HCT116 (cell line): ENCODE data around the gene CNTNAP5. TPM values are rescaled to one million over a fixed set of nuclear protein-coding genes. Genes with fewer than 3 reads are reported as not detected.

Source experiments
- ATAC-seq: fragments of 200-7000 bp; cut with Tn5 transposase; 2 replicates; pipeline ENCODE4 v1.9.1; 2020; ENCODE audit warnings: mild to moderate bottlenecking, moderate library complexity
- BruUV-seq: library from RNA; stranded (reverse); fragments of 400-500 nt; replicated peaks from 2 replicates; lab custom pipeline; 2021; lab: Mats Ljungman, UMichigan
- CTCF ChIA-PET: fragments of 300-600 bp; sonication (Branson Sonifier 250); formaldehyde crosslinking; loops from one replicate; lab custom pipeline; 2021; ENCODE audit warnings: antibody characterized with exemption; lab: Charles Lee
- POLR2A ChIA-PET: fragments of 300-600, 350-600 bp; sonication (Branson Sonifier 250); formaldehyde crosslinking; loops from one replicate; lab custom pipeline; 2021; ENCODE audit warnings: antibody characterized with exemption; lab: Charles Lee
- RAD21 ChIA-PET, 2 experiments: fragments of 300-600 bp; sonication (Branson Sonifier 250); formaldehyde crosslinking; loops; one replicate each; lab custom pipeline; 2023; ENCODE audit warnings: low total read pairs in 2 of 2; ENCODE audit not compliant: uncharacterized antibody in 2 of 2, unreplicated experiment in 2 of 2, low non-redundant PET in 1 of 2; lab: Charles Lee
- DNase-seq: peaks from one replicate; pipeline ENCODE4 v3.0.0-alpha.2; 2010; ENCODE audit warnings: low read depth, low spot score
- H2AFZ ChIP-seq: fragments of 200-600 bp; shearing (Covaris generic), sonication (generic); 2 replicates; pipeline ENCODE4 v1.6.1; 2017; ENCODE audit warnings: low read depth, mixed run types, mixed read lengths, antibody characterized with exemption, low read length; ENCODE audit not compliant: poor library complexity, severe bottlenecking
- H3K27ac ChIP-seq: 2 replicates; pipeline ENCODE4 v1.5.1; 2012; ENCODE audit warnings: low read depth, low read length
- H3K27me3 ChIP-seq: fragments of 200-600 bp; sonication (generic); 2 replicates; pipeline ENCODE4 v1.6.1; 2016; ENCODE audit warnings: mixed run types, low read length, mixed read lengths; ENCODE audit not compliant: insufficient read depth
- H3K36me3 ChIP-seq, 2 experiments: fragments of 200-500 bp in 1 of 2; fragments of 200-600 bp in 1 of 2; sonication (Bioruptor generic) in 1 of 2; sonication (generic) in 1 of 2; 2 replicates each; pipeline versions ENCODE4 v1.5.1 to v1.6.1; 2014 to 2016; ENCODE audit warnings: low read length in 2 of 2, inconsistent platforms in 1 of 2, mixed read lengths in 1 of 2, mixed run types in 1 of 2; ENCODE audit not compliant: insufficient read depth in 2 of 2, control insufficient read depth in 1 of 2
- H3K4me1 ChIP-seq, 2 experiments: fragments of 200-600 bp in 1 of 2; sonication (generic) in 1 of 2; 2 replicates each; pipeline versions ENCODE4 v1.5.1 to v1.6.1; 2012 to 2017; ENCODE audit warnings: low read length in 2 of 2, inconsistent platforms in 1 of 2, mild to moderate bottlenecking in 1 of 2, mixed read lengths in 1 of 2, mixed run types in 1 of 2, moderate library complexity in 1 of 2; ENCODE audit not compliant: insufficient read depth in 2 of 2, control insufficient read depth in 1 of 2
- H3K4me2 ChIP-seq: fragments of 200-600 bp; sonication (generic); 2 replicates; pipeline ENCODE4 v1.6.1; 2017; ENCODE audit warnings: mixed run types, low read length, mixed read lengths
- H3K4me3 ChIP-seq, 2 experiments: fragments of 200-600 bp in 1 of 2; sonication (generic) in 1 of 2; replicated peaks in 1 of 2; 2 replicates each; pipeline ENCODE4 v1.5.1; 2011 to 2016; ENCODE audit warnings: low read length in 2 of 2, control low read depth in 1 of 2, low read depth in 1 of 2, mild to moderate bottlenecking in 1 of 2, mixed read lengths in 1 of 2, mixed run types in 1 of 2
- H3K79me2 ChIP-seq: fragments of 200-600 bp; sonication (generic); 2 replicates; pipeline ENCODE4 v1.6.1; 2017; ENCODE audit warnings: mild to moderate bottlenecking, mixed run types, low read length, moderate library complexity, mixed read lengths; ENCODE audit not compliant: insufficient read depth
- H3K9ac ChIP-seq: fragments of 200-600 bp; sonication (generic); 2 replicates; pipeline ENCODE4 v1.6.1; 2016; ENCODE audit warnings: low read length, mixed read lengths
- H3K9me2 ChIP-seq: fragments of 200-600 bp; sonication (generic), shearing (Covaris generic); 2 replicates; pipeline ENCODE4 v1.6.1; 2017; ENCODE audit warnings: mixed run types, mild to moderate bottlenecking, moderate library complexity; ENCODE audit not compliant: insufficient read depth
- H3K9me3 ChIP-seq, 2 experiments: fragments of 200-500 bp in 1 of 2; fragments of 200-600 bp in 1 of 2; sonication (Bioruptor generic) in 1 of 2; sonication (generic) in 1 of 2; 2 replicates each; pipeline ENCODE4 v1.6.1; 2014 to 2017; ENCODE audit warnings: low read length in 2 of 2, mixed read lengths in 2 of 2, inconsistent platforms in 1 of 2, low read depth in 1 of 2, mild to moderate bottlenecking in 1 of 2, mixed run types in 1 of 2, moderate library complexity in 1 of 2; ENCODE audit not compliant: control insufficient read depth in 1 of 2, insufficient read depth in 1 of 2
- H4K20me1 ChIP-seq: fragments of 200-600 bp; sonication (generic), shearing (Covaris generic); 2 replicates; pipeline ENCODE4 v1.6.1; 2017; ENCODE audit warnings: mixed run types, mild to moderate bottlenecking, moderate library complexity; ENCODE audit not compliant: insufficient read depth
- CBX3 ChIP-seq: IDR thresholded peaks from 2 replicates; pipeline ENCODE4 v1.6.1; 2012; ENCODE audit warnings: low read depth
- CEBPB ChIP-seq: IDR thresholded peaks from 2 replicates; pipeline ENCODE4 v1.6.1; 2012; ENCODE audit warnings: low read depth
- ELF1 ChIP-seq: IDR thresholded peaks from 2 replicates; pipeline ENCODE4 v1.6.1; 2012; ENCODE audit warnings: low read depth, borderline replicate concordance
- FOSL1 ChIP-seq: IDR thresholded peaks from 2 replicates; pipeline ENCODE4 v1.6.1; 2012; ENCODE audit warnings: low read depth
- POLR2AphosphoS5 ChIP-seq: IDR thresholded peaks from 2 replicates; pipeline ENCODE4 v1.6.1; 2011; ENCODE audit warnings: mild to moderate bottlenecking, low read depth, low read length, moderate library complexity
- RAD21 ChIP-seq: IDR thresholded peaks from 2 replicates; pipeline ENCODE4 v1.6.1; 2012; ENCODE audit warnings: low read depth, mild to moderate bottlenecking
- SRF ChIP-seq: IDR thresholded peaks from 2 replicates; pipeline ENCODE4 v1.6.1; 2012; ENCODE audit warnings: low read depth
- YY1 ChIP-seq: IDR thresholded peaks from 2 replicates; pipeline ENCODE4 v1.6.1; 2011; ENCODE audit warnings: low read length, low read depth, moderate library complexity, mild to moderate bottlenecking; ENCODE audit not compliant: insufficient replicate concordance; ENCODE audit errors: extremely low read depth
- ZFX ChIP-seq: fragments of 450-650 bp; IDR thresholded peaks from 2 replicates; pipeline ENCODE4 v1.6.1; 2017
- ZNF274 ChIP-seq: fragments of 200-500 bp; sonication (Bioruptor generic); IDR thresholded peaks from 2 replicates; pipeline ENCODE4 v1.6.1; 2014; ENCODE audit warnings: mild to moderate bottlenecking, low read depth, low read length, inconsistent platforms
- intact Hi-C: fragments of 100-400 bp; cut with micrococcal nuclease; formaldehyde crosslinking; loops from 2 replicates; pipeline ENCODE4 v1.10.0; 2022
- total RNA-seq: library from RNA; stranded (reverse); gene quantifications from one replicate; pipeline ENCODE4 v1.2.1, GENCODE V29; 2021; ENCODE audit not compliant: unreplicated experiment
- TF ChIP-seq, protein P1 (sequence below): IDR thresholded peaks from 2 replicates; pipeline ENCODE4 v1.6.1; 2012
- TF ChIP-seq, protein P2 (sequence below): IDR thresholded peaks from 2 replicates; pipeline ENCODE4 v1.6.1; 2011; ENCODE audit warnings: mild to moderate bottlenecking, low read length, moderate library complexity; ENCODE audit not compliant: insufficient replicate concordance; ENCODE audit errors: extremely low read depth
- TF ChIP-seq, protein P3 (sequence below): IDR thresholded peaks from 2 replicates; pipeline ENCODE4 v1.6.1; 2012
- TF ChIP-seq, protein P4 (sequence below): IDR thresholded peaks from 2 replicates; pipeline ENCODE4 v1.6.1; 2012; ENCODE audit warnings: low read depth

Gene CNTNAP5
- total RNA-seq, 1 experiment from 2014 or later = not detected

DNA sequence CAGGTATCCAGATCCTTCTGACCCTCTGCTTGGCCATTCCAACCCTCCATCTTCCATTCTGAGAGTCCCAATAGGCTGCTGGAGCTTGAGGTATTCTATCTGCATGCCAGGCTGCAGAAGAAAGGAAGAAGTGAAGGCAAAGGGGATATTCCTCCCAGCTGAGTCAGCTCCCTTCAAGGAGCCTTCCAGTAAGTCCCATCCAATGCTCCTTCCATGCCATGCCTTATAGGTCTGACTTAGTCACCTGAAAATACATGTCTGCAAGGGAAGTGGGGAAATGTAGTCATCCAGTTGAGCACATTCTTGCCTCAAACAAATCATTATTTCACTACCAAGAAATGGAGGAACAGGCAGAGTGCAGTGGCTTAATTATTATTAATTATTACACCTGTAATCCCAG lies 464.6 kb downstream of the CNTNAP5 start:
- Histone ChIP-seq H3K9me2 (no peaks in the 10 kb centered on the region), H2AFZ (no peak overlapping the region), H3K4me1 (no peaks in the 10 kb centered on the region), H3K4me2 (no peak overlapping the region), H3K4me3 (no peak overlapping the region), H3K9me3 (peaks cover 3 to 11% of the 10 kb centered on the region in 2 experiments; a peak in 2 of 4 replicates), H3K9ac (no peak overlapping the region), H3K79me2 (no peaks in the 10 kb centered on the region), H3K27ac (no peak overlapping the region), H3K36me3 (no peaks in the 10 kb centered on the region), H4K20me1 (no peaks in the 10 kb centered on the region), H3K27me3 (no peaks in the 10 kb centered on the region)
- TF ChIP-seq, protein P1, sequence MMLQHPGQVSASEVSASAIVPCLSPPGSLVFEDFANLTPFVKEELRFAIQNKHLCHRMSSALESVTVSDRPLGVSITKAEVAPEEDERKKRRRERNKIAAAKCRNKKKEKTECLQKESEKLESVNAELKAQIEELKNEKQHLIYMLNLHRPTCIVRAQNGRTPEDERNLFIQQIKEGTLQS = no peak
- TF ChIP-seq, protein P2, sequence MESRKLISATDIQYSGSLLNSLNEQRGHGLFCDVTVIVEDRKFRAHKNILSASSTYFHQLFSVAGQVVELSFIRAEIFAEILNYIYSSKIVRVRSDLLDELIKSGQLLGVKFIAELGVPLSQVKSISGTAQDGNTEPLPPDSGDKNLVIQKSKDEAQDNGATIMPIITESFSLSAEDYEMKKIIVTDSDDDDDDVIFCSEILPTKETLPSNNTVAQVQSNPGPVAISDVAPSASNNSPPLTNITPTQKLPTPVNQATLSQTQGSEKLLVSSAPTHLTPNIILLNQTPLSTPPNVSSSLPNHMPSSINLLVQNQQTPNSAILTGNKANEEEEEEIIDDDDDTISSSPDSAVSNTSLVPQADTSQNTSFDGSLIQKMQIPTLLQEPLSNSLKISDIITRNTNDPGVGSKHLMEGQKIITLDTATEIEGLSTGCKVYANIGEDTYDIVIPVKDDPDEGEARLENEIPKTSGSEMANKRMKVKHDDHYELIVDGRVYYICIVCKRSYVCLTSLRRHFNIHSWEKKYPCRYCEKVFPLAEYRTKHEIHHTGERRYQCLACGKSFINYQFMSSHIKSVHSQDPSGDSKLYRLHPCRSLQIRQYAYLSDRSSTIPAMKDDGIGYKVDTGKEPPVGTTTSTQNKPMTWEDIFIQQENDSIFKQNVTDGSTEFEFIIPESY = no peak
- no peak for TF ChIP-seq CBX3
- no peak for TF ChIP-seq FOSL1
- no peak for TF ChIP-seq YY1
- no peak for TF ChIP-seq ELF1
- no peak for TF ChIP-seq POLR2AphosphoS5
- TF ChIP-seq SRF = no peak
- no peak for TF ChIP-seq ZNF274
- TF ChIP-seq, protein P3, sequence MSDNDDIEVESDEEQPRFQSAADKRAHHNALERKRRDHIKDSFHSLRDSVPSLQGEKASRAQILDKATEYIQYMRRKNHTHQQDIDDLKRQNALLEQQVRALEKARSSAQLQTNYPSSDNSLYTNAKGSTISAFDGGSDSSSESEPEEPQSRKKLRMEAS = no peak
- TF ChIP-seq RAD21 = no peak
- TF ChIP-seq CEBPB = no peak
- TF ChIP-seq ZFX = no peak
- TF ChIP-seq, protein P4, sequence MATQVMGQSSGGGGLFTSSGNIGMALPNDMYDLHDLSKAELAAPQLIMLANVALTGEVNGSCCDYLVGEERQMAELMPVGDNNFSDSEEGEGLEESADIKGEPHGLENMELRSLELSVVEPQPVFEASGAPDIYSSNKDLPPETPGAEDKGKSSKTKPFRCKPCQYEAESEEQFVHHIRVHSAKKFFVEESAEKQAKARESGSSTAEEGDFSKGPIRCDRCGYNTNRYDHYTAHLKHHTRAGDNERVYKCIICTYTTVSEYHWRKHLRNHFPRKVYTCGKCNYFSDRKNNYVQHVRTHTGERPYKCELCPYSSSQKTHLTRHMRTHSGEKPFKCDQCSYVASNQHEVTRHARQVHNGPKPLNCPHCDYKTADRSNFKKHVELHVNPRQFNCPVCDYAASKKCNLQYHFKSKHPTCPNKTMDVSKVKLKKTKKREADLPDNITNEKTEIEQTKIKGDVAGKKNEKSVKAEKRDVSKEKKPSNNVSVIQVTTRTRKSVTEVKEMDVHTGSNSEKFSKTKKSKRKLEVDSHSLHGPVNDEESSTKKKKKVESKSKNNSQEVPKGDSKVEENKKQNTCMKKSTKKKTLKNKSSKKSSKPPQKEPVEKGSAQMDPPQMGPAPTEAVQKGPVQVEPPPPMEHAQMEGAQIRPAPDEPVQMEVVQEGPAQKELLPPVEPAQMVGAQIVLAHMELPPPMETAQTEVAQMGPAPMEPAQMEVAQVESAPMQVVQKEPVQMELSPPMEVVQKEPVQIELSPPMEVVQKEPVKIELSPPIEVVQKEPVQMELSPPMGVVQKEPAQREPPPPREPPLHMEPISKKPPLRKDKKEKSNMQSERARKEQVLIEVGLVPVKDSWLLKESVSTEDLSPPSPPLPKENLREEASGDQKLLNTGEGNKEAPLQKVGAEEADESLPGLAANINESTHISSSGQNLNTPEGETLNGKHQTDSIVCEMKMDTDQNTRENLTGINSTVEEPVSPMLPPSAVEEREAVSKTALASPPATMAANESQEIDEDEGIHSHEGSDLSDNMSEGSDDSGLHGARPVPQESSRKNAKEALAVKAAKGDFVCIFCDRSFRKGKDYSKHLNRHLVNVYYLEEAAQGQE = no peak
- CTCF ChIA-PET = no interaction called here
- BruUV-seq = no TSS peak
- ATAC-seq (no peak), DNase-seq (no peak)
- RAD21 ChIA-PET = no interaction called here
- POLR2A ChIA-PET = no interaction called here
- intact Hi-C loops = no loop called here
